Stimulated activated CD4-positive, alpha-beta T cell treated with anti-CD3 and anti-CD28 coated beads, Interleukin-2, amount 100 ng/mL, for 24 hours (primary cell): ENCODE data around the gene ETV5.
"Not testable (repeated sequence)": the region's sequence is repeated elsewhere in the genome, so short reads cannot be mapped to it uniquely, and the experiment has no call there.

Source experiments
- DNase-seq, 2 donors: peaks; one replicate each; pipeline ENCODE4 v3.0.0-alpha.2; 2020

The ETV5 gene

DNA sequence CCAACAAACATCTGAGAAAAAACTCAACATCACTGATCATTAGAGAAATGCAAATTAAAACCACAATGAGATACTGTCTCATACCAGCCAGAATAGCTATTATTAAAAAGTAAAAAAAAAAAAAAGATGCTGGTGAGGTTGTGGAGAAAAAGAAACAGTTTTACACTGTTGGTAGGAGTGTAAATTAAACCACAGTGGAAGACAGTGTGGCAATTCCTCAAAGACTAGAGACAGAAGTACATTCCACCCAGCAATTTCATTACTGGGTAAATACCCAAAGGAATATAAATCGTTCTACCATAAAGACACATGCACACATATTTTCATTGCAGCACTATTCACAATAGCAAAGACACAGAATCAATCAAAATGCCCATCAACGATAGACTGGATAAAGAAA is 89.6 kb downstream of the ETV5 start:
- DNase-seq = not testable (repeated sequence)

DNA sequence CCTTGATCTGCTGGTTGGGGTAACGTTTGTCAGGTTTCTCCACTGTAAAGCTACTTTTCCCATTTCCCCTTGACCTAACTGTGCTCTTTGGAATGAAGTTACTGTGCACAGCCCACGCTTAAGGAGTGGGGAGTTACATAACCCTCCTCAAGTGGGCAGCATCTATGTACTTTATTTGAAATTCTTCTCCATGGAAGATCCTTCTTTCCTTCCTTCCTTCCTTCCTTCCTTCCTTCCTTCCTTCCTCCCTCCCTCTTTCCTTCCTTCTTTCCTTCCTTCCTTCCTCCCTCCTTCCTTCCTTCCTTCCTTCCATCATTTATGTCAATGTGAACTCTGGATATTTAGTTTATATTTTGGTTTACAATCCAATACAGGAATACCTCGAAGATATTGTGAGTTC is 94.0 kb downstream of the ETV5 start:
- DNase-seq = no peak

DNA sequence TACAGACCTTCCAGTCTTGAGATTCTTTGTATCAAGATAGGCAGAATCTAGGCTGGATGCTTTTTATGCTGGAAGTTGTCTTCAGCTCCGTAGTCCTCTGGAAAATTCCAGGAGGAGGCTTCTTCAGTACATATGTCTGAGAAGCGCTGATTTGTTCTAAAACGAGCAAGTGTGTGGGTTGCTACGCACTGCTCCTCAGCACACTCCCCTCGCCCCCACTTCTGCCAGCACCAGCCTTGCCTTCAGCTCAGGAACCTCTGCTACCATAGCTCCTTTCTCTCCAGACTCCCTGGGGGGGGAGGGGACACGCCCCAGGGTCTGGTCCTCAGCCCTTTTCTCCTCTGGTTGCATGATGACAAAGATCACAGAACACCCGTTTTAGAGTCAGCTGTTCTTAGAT is 95.6 kb downstream of the ETV5 start:
- no peak for DNase-seq

DNA sequence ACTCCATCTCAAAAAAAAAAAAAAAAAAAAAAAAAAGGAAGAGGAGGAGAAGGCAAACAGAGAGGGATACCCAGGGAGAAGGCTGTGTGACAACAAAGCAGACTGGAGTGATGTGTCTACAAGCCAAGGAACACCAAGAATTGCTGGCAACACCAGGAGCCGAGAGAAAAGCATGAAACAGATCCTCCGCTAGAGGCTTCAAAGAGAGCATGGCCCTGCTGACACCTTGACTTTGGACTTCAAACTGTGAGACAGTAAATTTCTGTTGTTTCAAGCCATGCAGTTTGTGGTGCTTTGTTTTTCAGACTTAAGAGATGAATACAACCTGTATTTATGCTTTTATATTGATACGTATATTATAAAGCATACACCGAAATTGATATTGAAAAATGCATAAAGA is 96.8 kb downstream of the ETV5 start:
- no peak for DNase-seq

DNA sequence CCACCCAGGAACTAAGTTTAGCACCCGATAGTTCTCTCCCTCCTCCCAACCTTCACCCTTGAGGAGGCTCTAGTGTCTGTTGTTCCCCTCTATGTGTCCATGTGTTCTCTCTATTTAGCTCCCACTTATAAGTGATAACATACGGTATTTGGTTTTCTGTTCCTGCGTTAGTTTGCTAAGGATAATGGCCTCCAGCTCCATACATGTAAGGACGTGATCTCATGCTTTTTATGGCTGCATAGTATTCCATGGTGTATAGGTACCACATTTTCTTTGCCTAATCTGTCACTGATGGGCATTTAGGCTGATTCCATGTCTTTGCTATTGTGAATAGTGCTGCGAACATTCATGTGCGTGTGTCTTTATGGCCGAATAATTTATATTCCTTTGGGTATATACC is 104.2 kb downstream of the ETV5 start:
- no peak for DNase-seq

DNA sequence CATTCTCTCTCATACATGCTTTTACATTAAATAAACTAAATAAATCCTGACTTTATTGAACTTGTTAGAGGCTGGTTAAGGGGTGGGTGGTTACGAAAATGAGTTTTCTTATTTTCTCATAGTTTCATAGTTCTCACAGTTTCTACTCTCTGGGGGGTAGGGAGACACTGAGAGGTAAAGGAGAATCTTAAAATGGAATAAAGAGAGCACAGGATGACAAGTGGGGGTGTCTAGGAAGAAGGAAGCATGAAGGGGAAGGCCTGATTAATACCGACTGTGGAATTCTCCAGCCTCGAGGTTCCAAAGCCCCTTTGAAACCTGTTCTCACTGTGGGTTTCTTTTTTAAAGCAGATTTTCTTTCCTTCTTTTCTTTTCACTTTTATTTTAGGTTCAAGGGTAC is 104.7 kb downstream of the ETV5 start:
- DNase-seq = no peak

DNA sequence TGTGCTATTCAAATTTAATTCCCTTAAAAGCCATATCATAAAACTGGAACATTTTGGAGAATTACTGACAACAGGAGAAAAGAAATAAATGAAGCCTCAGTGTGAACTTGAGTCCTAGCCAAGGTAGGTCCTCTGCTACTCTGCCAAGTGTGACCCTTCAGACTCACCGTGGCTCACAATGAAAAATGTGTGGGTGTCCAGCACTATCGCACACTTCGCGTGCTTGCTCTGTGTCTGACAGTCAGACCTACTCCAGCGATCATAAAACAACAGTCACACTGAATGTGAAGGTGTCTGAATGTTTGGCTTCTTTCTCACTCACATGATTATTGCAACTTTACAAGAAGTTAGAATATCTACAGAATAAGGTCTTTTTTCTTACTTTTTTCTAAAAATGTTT is 105.3 kb downstream of the ETV5 start:
- DNase-seq = no peak

DNA sequence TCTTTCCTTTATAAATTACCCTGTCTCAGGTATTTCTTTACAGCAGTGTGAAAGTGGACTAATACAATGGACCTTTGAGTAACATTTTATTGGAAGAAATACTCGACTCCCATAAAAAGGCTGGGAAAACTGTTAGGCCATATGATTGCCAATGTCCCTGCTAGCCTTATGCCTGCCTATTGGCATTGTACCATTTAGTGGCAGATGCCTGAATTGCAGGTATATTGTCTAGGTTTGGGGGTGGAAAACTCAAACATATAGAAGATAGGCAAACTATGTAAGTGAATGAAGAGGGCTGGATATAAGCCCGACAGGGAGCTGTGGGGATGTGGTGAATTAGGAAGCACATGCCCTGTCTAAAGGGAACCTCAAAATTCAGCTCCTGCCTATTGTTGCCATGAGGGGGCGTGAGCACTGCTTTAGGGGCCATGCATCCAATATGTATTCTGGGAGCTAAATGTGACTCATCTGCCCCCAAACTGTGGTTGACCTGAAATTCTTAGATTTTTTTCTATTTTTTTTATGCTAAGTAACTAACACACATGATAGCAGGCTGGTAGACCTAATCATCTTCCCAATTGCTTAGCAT is 105.9 kb downstream of the ETV5 start:
- no peak for DNase-seq

DNA sequence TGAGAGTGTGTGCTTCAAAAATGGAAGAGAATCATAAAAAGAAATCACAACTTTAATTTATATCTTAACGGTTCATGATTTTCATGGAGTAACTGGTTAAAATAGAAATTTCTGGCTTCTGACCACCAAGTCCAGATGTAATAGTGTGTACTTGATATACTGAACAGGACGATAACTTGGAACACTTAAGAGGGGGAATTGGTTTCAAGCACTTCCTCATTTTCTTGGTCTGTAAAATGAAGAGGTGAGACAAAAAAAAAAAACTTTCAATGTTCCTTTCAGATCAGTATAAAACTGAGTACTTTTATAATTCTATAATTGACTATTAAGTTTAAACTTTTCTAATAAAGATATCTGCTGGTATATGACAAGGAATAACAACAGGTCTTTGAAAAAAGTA is 107.0 kb downstream of the ETV5 start:
- DNase-seq = no peak

DNA sequence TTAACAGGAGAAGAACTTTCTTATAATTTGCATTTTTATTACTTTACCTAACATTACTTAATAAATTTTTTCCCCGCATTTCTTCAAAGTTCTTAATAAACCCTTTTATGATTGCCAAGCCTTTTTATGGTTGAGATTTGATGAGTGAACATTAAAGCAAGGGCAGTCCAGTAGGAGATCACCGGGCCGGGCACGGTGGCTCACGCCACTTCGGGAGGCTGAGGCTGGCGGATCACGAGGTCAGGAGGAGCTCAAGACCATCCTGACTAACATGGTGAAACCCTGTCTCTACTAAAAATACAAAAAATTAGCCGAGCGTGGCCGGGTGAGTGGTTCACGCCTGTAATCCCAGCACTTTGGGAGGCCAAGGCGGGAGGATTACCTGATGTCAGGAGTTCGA is 109.7 kb downstream of the ETV5 start:
- DNase-seq = no peak

DNA sequence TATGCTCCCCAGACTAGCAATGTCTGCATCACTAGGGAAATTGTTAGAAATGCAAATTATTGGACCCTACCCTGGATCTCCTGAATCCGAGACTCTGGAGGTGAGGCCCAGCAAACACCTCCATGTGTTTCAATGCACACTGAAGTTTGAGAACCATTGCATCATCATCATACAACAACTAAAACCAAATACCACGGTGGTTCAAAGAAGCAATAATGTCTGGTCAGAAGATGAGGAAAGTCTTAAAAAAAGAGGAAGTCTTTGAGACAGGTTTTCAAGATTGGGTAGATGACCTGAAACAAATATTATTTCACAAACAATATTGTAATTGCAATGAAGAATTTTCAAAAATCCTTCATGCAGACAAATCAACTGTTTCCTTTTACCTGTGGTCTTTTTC is 110.8 kb downstream of the ETV5 start:
- no peak for DNase-seq

DNA sequence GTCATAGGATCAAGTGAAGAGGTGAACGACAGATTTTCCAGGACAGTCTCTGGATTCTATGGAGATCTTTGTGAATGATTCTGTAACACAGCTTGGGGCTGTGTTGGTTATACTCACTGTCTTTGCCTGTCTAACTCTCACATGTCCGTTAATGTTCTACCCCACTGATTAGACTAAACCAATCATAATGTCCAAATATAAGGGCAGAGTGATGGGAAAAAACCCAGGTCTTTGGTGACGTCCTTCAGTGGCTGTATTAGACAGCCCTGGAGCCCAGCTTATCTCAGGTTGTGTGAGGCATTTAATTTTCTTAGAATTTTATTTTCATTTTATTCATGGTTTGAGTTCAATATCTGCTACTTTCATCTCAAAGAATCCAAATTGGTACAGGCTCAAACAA is 111.8 kb downstream of the ETV5 start:
- DNase-seq = no peak
